Epithelial cell of proximal tubule (primary cell): ENCODE data around the gene RANBP1. TPM values are rescaled to one million over a fixed set of nuclear protein-coding genes. Genes with fewer than 3 reads are reported as not detected.

Experiments
- DNase-seq: peaks from one replicate; pipeline ENCODE4 v3.0.0-alpha.2; 2011; ENCODE audit warnings: low read depth
- H3K4me3 ChIP-seq: 2 replicates; pipeline ENCODE4 v1.5.1; 2011; ENCODE audit warnings: low read depth, mild to moderate bottlenecking, low read length
- total RNA-seq: library from RNA; depleted of rRNA; stranded (reverse); fragments of >200 nt; gene quantifications from 2 replicates; pipeline ENCODE4 v1.2.3, GENCODE V29; 2015
- TF ChIP-seq, protein P1 (sequence below): conservative IDR thresholded peaks from 2 replicates; pipeline ENCODE4 v1.5.1; 2012; ENCODE audit warnings: low read depth, mild to moderate bottlenecking, low read length

Gene RANBP1
- total RNA-seq, 1 donor from 2014 or later: 1,034 TPM

DNA sequence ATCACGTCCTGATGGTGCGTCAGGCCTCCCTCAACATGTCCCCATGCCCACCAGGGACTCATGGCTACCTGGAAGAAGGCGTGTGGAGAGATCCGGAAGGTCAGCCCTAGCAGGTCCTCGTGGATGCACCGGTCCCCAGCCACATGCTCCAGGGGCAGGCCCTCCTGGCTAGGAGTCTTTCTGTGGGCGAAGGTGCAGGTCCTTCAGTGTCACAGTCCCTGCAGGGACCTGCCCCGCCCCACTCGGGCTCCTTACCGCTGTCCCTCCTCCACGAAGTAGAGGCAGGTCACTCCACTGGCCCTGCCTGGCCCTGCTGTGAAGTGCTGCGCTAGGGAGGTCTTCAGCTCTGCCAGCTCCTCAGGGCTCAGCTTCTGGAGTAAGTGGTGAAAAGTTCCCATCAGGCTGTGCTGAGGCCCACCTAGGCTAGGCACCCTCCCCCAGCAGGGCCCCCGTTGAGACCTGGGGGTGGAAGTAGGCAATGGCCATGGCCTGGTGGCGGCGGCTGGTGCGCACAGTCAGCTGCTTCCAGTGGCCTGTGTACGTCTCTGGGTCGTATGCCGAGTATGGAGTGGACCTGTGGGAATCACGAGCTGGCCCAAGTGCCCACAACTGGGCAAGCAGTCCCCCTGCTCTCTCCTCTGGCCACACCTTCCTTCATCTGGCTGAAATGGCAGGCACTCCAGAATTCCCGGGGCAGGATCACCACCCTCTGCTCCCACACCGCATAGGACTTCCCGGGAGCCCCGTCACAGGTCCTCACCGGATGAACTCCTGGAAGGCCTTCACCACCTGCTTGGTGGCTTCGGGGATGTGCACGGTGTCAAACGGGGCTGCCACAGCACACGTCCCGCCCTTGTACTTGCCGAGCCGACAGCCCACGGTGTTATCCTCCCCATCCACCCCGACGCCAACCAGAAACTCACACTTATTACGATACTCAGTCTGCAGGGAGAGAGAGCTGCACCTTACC lies 1.1 kb upstream of the RANBP1 start:
- TF ChIP-seq, protein P1, sequence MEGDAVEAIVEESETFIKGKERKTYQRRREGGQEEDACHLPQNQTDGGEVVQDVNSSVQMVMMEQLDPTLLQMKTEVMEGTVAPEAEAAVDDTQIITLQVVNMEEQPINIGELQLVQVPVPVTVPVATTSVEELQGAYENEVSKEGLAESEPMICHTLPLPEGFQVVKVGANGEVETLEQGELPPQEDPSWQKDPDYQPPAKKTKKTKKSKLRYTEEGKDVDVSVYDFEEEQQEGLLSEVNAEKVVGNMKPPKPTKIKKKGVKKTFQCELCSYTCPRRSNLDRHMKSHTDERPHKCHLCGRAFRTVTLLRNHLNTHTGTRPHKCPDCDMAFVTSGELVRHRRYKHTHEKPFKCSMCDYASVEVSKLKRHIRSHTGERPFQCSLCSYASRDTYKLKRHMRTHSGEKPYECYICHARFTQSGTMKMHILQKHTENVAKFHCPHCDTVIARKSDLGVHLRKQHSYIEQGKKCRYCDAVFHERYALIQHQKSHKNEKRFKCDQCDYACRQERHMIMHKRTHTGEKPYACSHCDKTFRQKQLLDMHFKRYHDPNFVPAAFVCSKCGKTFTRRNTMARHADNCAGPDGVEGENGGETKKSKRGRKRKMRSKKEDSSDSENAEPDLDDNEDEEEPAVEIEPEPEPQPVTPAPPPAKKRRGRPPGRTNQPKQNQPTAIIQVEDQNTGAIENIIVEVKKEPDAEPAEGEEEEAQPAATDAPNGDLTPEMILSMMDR: no peak
- no peak for DNase-seq
- no peak overlapping the region for H3K4me3 ChIP-seq

DNA sequence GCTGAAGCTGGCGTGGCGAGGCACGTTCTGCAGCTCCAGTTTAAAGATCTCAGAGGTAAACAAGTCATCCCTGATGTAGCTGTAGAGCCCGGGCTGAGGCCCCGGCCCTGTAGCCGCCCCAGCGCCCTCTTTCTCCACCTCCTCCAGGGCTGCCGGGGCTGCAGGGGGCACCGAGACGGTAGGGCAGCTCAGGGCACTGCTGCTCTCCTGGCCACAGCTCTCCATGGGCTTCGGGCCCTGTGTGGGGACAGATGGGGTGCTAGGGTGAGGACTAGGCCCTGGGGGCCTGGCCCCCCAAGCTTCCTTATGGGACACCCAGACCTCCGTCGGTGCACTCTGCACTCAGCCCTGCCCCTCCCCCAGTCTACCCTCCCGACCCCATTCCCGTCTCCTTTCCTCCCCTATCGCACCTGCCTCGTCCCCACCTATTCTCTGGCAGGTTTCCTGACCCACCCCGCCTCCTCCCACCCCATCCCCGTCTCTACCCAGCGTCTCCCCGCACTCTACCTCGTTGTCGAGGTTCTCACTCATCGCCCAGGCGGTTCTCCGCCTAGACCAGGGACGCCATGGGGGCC lies 559 bp downstream of the RANBP1 start:
- no peak for DNase-seq
- TF ChIP-seq, protein P1: no peak
- H3K4me3 ChIP-seq: peak overlapping the region; percentile 95

DNA sequence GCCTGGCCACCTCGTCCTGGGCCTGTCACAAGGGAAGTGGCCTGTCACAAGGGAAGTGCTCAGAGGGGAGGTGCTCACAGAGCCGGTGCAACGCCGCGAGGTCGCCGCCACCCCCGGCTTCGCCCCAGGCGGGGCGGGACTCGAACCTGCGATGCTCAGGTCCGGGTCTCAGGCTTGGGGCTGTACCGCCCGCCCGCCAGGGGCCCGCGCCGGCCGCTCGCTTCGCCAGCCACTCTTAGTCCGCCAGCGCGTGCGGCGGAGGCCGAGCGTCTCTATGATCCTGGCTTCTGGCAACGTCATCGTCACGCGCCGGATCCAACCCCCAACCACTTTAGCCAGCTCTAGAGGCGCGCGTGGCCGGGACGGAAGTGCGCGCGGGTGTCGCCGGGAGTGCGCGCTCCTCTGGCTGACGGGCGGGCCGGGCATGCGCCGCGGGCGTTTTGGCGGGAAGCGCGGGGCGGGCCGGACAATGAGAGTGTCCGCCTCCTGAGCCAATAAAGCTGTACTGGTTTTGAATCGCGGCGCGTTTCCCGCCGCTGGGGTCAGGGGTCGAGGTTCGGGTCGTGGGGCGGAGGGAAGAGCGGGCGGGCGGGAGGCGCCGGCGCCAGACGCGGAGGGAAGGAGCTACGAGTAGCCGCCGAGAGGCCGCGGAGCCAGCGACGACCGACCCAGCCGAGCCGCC lies 1.2 kb downstream of the RANBP1 start, which contains the start of gene TRMT2A:
TSS of gene TRMT2A (minus strand) at position 276 of the 682 bp plus-strand sequence. CDS start 320 bp downstream, outside the sequence.
- H3K4me3 ChIP-seq: peak within 1 kb of the TSS; percentile 95
- TF ChIP-seq, protein P1: peak; percentile 5
- DNase-seq: peak; percentile 60

DNA sequence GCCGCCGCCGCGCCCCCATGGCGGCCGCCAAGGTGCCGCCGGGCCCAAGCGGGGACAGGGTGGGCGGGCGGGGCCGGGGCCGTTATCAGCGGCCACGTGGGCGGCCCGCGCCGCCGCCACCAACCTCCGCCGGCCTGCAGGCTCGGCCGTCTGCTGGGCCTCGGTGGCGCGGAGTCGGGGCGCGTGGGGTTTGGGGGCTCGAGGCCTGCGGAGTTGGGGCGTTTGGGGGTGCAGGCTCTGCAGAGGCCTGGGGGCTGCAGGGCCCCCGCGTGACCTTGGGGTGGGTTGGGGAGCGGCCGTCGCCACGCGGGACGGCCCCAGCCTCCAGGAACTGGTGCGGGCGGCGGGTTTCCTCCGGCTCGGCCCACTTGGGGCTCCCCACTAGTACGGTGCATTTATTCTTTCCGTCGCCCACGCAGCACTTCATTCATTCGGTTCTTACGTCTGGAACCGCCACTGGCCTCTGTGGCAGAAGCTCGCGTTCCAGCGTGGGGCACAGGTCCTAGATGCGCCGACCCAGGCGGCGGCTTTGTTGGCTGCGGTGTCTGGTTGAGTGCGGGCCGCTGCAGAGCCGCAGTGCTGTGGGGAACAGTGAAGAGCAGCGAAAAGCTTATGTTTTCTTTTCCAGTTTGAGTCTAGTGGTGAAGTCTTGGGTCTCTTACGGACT lies 1.9 kb downstream of the RANBP1 start:
- DNase-seq: no peak
- peak overlapping the region; percentile 95 for H3K4me3 ChIP-seq
- TF ChIP-seq, protein P1: no peak

DNA sequence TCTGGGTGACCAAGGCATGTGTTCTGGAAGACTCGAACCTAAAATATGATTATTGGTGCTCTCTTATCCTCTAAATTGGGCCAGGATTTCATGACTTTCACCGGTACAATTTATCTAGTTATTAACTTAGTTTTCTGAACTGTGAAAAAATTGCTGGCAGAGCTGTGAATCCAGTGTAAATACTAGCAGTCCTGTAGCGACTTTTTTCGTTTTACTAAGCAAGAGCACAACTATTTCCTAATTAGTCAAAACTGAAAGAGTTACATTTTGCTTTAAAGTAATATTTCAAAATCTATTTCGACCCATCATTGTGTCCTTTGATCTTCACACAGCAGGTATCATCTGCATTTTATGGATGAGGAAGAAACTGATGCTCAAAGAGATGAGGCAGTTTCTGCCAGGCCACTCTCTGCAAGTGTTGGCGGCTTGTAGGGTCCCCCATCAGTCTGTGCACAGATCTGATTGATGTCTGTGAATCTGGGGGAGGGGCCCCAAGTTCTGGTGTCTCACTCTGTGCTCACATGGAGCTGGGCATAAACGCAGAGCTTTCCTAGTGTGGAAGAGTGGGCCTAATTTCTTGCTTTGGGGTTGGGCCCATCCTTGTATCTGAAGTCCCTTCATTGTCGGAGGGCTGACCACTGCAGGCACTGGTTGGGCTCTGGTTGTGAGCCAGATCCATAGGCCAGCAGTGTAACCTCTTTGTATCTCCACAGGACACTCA lies 2.6 kb downstream of the RANBP1 start:
- TF ChIP-seq, protein P1: no peak
- H3K4me3 ChIP-seq: peak overlapping the region; percentile 95
- no peak for DNase-seq
